HEK293T (cell line): Measurements from ENCODE around the gene TRMU.
A peak's percentile ranks its signal among the peaks of the same experiment; 100 is the strongest.

ENCODE experiments used
- CTCF ChIA-PET: fragments of 350-600 bp; formaldehyde crosslinking; extraction: SDS; loops from one replicate; lab custom pipeline; 2021; ENCODE audit warnings: antibody characterized with exemption, inconsistent platforms; lab: Yijun Ruan, JAX
- POLR2A ChIA-PET: fragments of 350-600 bp; formaldehyde crosslinking; extraction: SDS; loops from one replicate; lab custom pipeline; 2020; ENCODE audit warnings: antibody characterized with exemption, inconsistent platforms; lab: Yijun Ruan, JAX
- DNase-seq: peaks from one replicate; pipeline ENCODE4 v3.0.0; 2012; ENCODE audit warnings: mixed read lengths; ENCODE audit errors: extremely low spot score
- ARNT ChIP-seq: fragments of 450-650 bp; IDR thresholded peaks from 2 replicates; pipeline ENCODE4 v1.6.1; 2017; ENCODE audit warnings: mild to moderate bottlenecking
- BHLHE40 ChIP-seq: fragments of 450-650 bp; IDR thresholded peaks from 2 replicates; pipeline ENCODE4 v1.6.1; 2016; ENCODE audit warnings: mild to moderate bottlenecking, moderate library complexity, borderline replicate concordance
- CTBP1 ChIP-seq: fragments of 450-650 bp; IDR thresholded peaks from 2 replicates; pipeline ENCODE4 v1.6.1; 2016; ENCODE audit warnings: borderline replicate concordance
- ELF4 ChIP-seq: fragments of 450-650 bp; IDR thresholded peaks from 2 replicates; pipeline ENCODE4 v1.6.1; 2017; ENCODE audit warnings: antibody characterized with exemption
- FOXA1 ChIP-seq: fragments of 450-650 bp; IDR thresholded peaks from 2 replicates; pipeline ENCODE4 v1.6.1; 2016; ENCODE audit warnings: mild to moderate bottlenecking
- FOXK2 ChIP-seq: fragments of 450-650 bp; IDR thresholded peaks from 2 replicates; pipeline ENCODE4 v1.6.1; 2016; ENCODE audit warnings: mild to moderate bottlenecking
- FOXM1 ChIP-seq: fragments of 450-650 bp; IDR thresholded peaks from 2 replicates; pipeline ENCODE4 v1.6.1; 2017; ENCODE audit warnings: mild to moderate bottlenecking, borderline replicate concordance
- HDGF ChIP-seq: fragments of 450-650 bp; IDR thresholded peaks from 2 replicates; pipeline ENCODE4 v1.6.1; 2017; ENCODE audit warnings: antibody characterized with exemption, borderline replicate concordance
- L3MBTL2 ChIP-seq: fragments of 450-650 bp; conservative IDR thresholded peaks from 2 replicates; pipeline ENCODE4 v1.6.1; 2016; ENCODE audit warnings: mild to moderate bottlenecking
- LEF1 ChIP-seq: fragments of 450-650 bp; IDR thresholded peaks from 2 replicates; pipeline ENCODE4 v1.6.1; 2017; ENCODE audit warnings: mild to moderate bottlenecking, borderline replicate concordance
- NFRKB ChIP-seq: fragments of 450-650 bp; IDR thresholded peaks from 2 replicates; pipeline ENCODE4 v1.6.1; 2016; ENCODE audit warnings: mild to moderate bottlenecking, moderate library complexity
- PKNOX1 ChIP-seq: fragments of 450-650 bp; IDR thresholded peaks from 2 replicates; pipeline ENCODE4 v1.6.1; 2016
- SP1 ChIP-seq: fragments of 450-650 bp; IDR thresholded peaks from 2 replicates; pipeline ENCODE4 v1.6.1; 2017
- SUZ12 ChIP-seq: fragments of 450-650 bp; IDR thresholded peaks from 2 replicates; pipeline ENCODE4 v1.6.1; 2016; ENCODE audit warnings: mild to moderate bottlenecking
- TARDBP ChIP-seq: fragments of 450-650 bp; IDR thresholded peaks from 2 replicates; pipeline ENCODE4 v1.6.1; 2016
- ZNF384 ChIP-seq: fragments of 450-650 bp; IDR thresholded peaks from 2 replicates; pipeline ENCODE4 v1.6.1; 2016

The TRMU gene

GRCh38 chr22:46354993-46355305 is 19.4 kb downstream of the TRMU start:
- CTCF ChIA-PET = interaction anchor here (0.5 to 1.8 kb wide), 3 partner anchors 13 to 349 kb away, joined by 3 to 6 read pairs (median 3); no protein-coding TSS in a partner anchor

GRCh38 chr22:46355369-46355995 is 20.0 kb downstream of the TRMU start:
- CTCF ChIA-PET = interaction anchor here (0.5 to 2.5 kb wide), 4 partner anchors 12 to 349 kb away, joined by 3 to 6 read pairs (median 4); no protein-coding TSS in a partner anchor
- TF ChIP-seq PKNOX1 (peak; percentile 67), ARNT (no peak), FOXM1 (no peak), NFRKB (no peak), FOXA1 (no peak)
- peak; percentile 84 for DNase-seq
- POLR2A ChIA-PET = no interaction called here

More at GRCh38 chr22:46354993-46355305, 19.4 kb downstream of the TRMU start:
- no peak for TF ChIP-seq ELF4
- POLR2A ChIA-PET = no interaction called here
- no peak for DNase-seq

GRCh38 chr22:46355996-46356471 is 20.5 kb downstream of the TRMU start:
- DNase-seq = no peak
- TF ChIP-seq CTBP1 (no peak), SP1 (no peak), FOXA1 (no peak), BHLHE40 (no peak), ELF4 (no peak), FOXM1 (no peak)
- ChIA-PET POLR2A (interaction anchor here (0.8 to 1.0 kb wide), 2 partner anchors 16 to 187 kb away, joined by 3 read pairs; no protein-coding TSS in a partner anchor), CTCF (interaction anchor here (1.5 to 2.5 kb wide), 3 partner anchors 12 to 191 kb away, joined by 3 to 6 read pairs (median 5); no protein-coding TSS in a partner anchor)

DNA sequence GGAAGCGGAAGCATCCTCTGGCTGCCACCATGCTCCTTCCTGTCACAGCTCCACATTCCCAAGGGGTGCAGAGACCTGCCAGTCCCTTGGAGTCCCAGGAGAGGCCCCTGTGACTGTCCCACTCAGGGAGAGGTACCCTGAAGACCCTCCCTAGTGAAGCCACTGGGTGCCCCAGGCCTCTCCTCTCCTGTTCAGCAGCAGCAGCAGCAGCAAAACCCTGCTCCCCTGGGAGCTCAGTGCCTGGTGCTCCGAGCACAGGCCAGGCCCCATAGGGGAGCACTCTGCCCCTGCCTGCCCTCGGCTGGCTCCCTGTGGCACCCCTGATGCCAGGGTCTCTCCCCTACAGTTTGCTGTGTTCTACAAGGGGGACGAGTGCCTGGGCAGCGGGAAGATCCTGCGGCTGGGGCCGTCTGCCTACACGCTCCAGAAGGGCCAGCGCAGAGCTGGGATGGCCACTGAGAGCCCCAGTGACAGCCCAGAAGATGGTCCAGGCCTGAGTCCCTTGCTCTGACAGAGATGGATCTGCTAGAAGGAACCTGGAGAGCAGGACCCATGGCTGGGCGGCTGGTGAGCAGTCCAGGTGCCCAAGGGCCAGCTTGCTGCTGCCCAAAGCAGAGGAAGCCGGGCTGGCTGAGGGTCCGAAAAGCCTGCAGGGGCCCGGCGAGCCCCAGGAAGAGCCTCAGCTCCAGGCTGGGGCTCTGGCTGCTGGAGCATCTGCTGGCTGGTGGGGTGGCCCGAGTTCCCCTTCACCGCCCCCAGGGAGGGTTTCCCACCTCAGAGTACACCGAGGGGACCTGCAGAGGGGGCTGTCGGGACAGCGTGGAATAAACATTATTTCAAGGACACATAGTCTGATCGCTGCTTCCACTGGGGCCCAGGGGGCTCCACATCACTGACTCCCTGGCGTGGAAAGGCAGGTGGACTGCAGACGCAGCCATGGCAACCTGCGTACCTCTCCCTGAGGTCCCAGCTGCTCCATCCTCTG is 21.3 kb downstream of the TRMU start:
- TF ChIP-seq CTBP1 (no peak), ELF4 (no peak)
- CTCF ChIA-PET = interaction anchor here (1.5 to 2.5 kb wide), 3 partner anchors 11 to 191 kb away, joined by 3 to 6 read pairs (median 5); no protein-coding TSS in a partner anchor
- POLR2A ChIA-PET = interaction anchor here (0.8 to 1.0 kb wide), 2 partner anchors 16 to 186 kb away, joined by 3 read pairs; no protein-coding TSS in a partner anchor
- DNase-seq = no peak

- TF ChIP-seq FOXK2 (no peak), CTBP1 (no peak), SUZ12 (no peak), BHLHE40 (no peak), TARDBP (no peak), ARNT (no peak), ZNF384 (no peak), NFRKB (no peak), PKNOX1 (no peak), SP1 (no peak), FOXA1 (no peak), ELF4 (no peak), LEF1 (no peak), HDGF (no peak), FOXM1 (no peak), L3MBTL2 (no peak)
- DNase-seq = no peak
- ChIA-PET CTCF (interaction anchor here (0.9 to 2.5 kb wide), 2 partner anchors 10 to 189 kb away, joined by 4 to 5 read pairs; no protein-coding TSS in a partner anchor), POLR2A (interaction anchor here (1.5 kb wide), 1 partner anchor 22 kb away, joined by 5 read pairs; the partner anchor contains the start of gene TRMU)
Observed at GRCh38 chr22:46357711-46358520, 22.4 kb downstream of the TRMU start.

GRCh38 chr22:46358766-46359165 is 23.3 kb downstream of the TRMU start:
- POLR2A ChIA-PET = interaction anchor here (1.1 to 1.5 kb wide), 2 partner anchors 18 to 23 kb away, joined by 4 to 5 read pairs; partner anchors contain the start of gene TRMU
- CTCF ChIA-PET = interaction anchor here (0.9 kb wide), 1 partner anchor 9 kb away, joined by 4 read pairs; no protein-coding TSS in a partner anchor
- TF ChIP-seq ELF4 = no peak
- TF ChIP-seq PKNOX1 = no peak
- TF ChIP-seq BHLHE40 = no peak
- no peak for TF ChIP-seq ARNT
- no peak for TF ChIP-seq FOXA1
- DNase-seq = no peak
